ENCODE measurements around the gene ARHGAP23.
"Not testable (repeated sequence)": the region's sequence is repeated elsewhere in the genome, so short reads cannot be mapped to it uniquely, and the experiment has no call there.

The ARHGAP23 gene

GRCh38 chr17:38482039-38482699 lies 53.9 kb downstream of the ARHGAP23 start:
- peak; percentile 8; the same call in 1 of the 2 replicates for TF ChIP-seq CTCF (conservative IDR thresholded peaks at IDR 0.05)
- not testable (repeated sequence) for H3K27ac ChIP-seq

- not testable (repeated sequence) for H3K27ac ChIP-seq
These were observed 54.4 kb downstream of the ARHGAP23 start for GRCh38 chr17:38482700-38483043.

GRCh38 chr17:38484242-38485145 lies 56.2 kb downstream of the ARHGAP23 start:
- peak; percentile 88 for TF ChIP-seq CTCF (conservative IDR thresholded peaks at IDR 0.05)
- H3K27ac ChIP-seq: not testable (repeated sequence)

GRCh38 chr17:38485146-38485468 lies 56.8 kb downstream of the ARHGAP23 start:
- TF ChIP-seq ZFX (IDR thresholded peaks at IDR 0.05) (no peak), CTCF (conservative IDR thresholded peaks at IDR 0.05) (peak; percentile 43)
- no peak overlapping the region for H3K27ac ChIP-seq

- H3K27ac ChIP-seq: not testable (repeated sequence)
These were observed 57.5 kb downstream of the ARHGAP23 start for GRCh38 chr17:38485681-38486298.

GRCh38 chr17:38489774-38490173 lies 61.5 kb downstream of the ARHGAP23 start:
- H3K27ac ChIP-seq: not testable (repeated sequence)

- H3K27ac ChIP-seq: not testable (repeated sequence)
These were observed 63.2 kb downstream of the ARHGAP23 start for GRCh38 chr17:38491346-38492066.

- peak; percentile 65 for TF ChIP-seq CTCF (conservative IDR thresholded peaks at IDR 0.05)
- H3K27ac ChIP-seq: not testable (repeated sequence)
These were observed 64.1 kb downstream of the ARHGAP23 start for GRCh38 chr17:38492067-38493040.

- not testable (repeated sequence) for H3K27ac ChIP-seq
These were observed 65.9 kb downstream of the ARHGAP23 start for GRCh38 chr17:38494152-38494551.

- H3K27ac ChIP-seq: not testable (repeated sequence)
These were observed 69.4 kb downstream of the ARHGAP23 start for GRCh38 chr17:38497656-38498055.

All from C4-2B (cell line).